GM21723 (cell line): ENCODE data around the gene TALDO1.

ENCODE experiments used
- ATAC-seq: cut with Tn5 transposase; IDR thresholded peaks from one replicate; pipeline ENCODE4 v1.9.1; 2021; ENCODE audit warnings: mild to moderate bottlenecking, moderate library complexity; ENCODE audit not compliant: unreplicated experiment

The TALDO1 gene

GRCh38 chr11:747158-748006 is at the start of gene TALDO1:
TALDO1 (plus strand) TSS chr11:747464; CDS start chr11:747482, 18 bp downstream.
- peak; percentile 81 for ATAC-seq

GRCh38 chr11:697811-698311 is 49.4 kb upstream of the TALDO1 start:
- no peak for ATAC-seq

- no peak for ATAC-seq
Measured at GRCh38 chr11:698493-699115, 48.7 kb upstream of the TALDO1 start.

GRCh38 chr11:699116-699508 is 48.2 kb upstream of the TALDO1 start:
- ATAC-seq = no peak

- ATAC-seq = no peak
Measured at GRCh38 chr11:699753-700152, 47.5 kb upstream of the TALDO1 start.

GRCh38 chr11:701741-702461 is 45.4 kb upstream of the TALDO1 start:
- ATAC-seq = no peak

GRCh38 chr11:702462-703461 is 44.5 kb upstream of the TALDO1 start:
- no peak for ATAC-seq

- ATAC-seq = no peak
Measured at GRCh38 chr11:703506-703905, 43.8 kb upstream of the TALDO1 start.

GRCh38 chr11:704228-704674 is 43.0 kb upstream of the TALDO1 start:
- no peak for ATAC-seq

GRCh38 chr11:704781-705645 is 42.3 kb upstream of the TALDO1 start:
- no peak for ATAC-seq

- ATAC-seq = no peak
Measured at GRCh38 chr11:705646-706438, 41.4 kb upstream of the TALDO1 start, which contains the start of gene EPS8L2. EPS8L2 (plus strand) TSS chr11:706231; CDS start chr11:709408, 3,177 bp downstream.

- ATAC-seq = no peak
Measured at GRCh38 chr11:706439-706956, 40.8 kb upstream of the TALDO1 start.

GRCh38 chr11:706957-707816 is 40.1 kb upstream of the TALDO1 start:
- no peak for ATAC-seq

GRCh38 chr11:707817-708420 is 39.3 kb upstream of the TALDO1 start:
- ATAC-seq = no peak

GRCh38 chr11:708511-708910 is 38.8 kb upstream of the TALDO1 start:
- ATAC-seq = no peak

- no peak for ATAC-seq
Measured at GRCh38 chr11:709109-709997, 37.9 kb upstream of the TALDO1 start.
